HT1080 (cell line): Measurements from ENCODE around the gene KDM4B. TPM values are rescaled to one million over a fixed set of nuclear protein-coding genes. Genes with fewer than 3 reads are reported as not detected.
"Not testable (repeated sequence)": the region's sequence is repeated elsewhere in the genome, so short reads cannot be mapped to it uniquely, and the experiment has no call there.

Source experiments
- DNase-seq: peaks from one replicate; pipeline ENCODE4 v3.0.0-alpha.2; 2015; ENCODE audit warnings: low read depth
- small RNA-seq: library from RNA; depleted of rRNA; stranded (forward); fragments of <200 nt; gene quantifications from one replicate; pipeline ENCODE3, GENCODE V24; 2014
- total RNA-seq: library from RNA; depleted of rRNA; stranded (reverse); fragments of >200 nt; shearing (Covaris generic); gene quantifications from 2 replicates; pipeline ENCODE4 v1.2.3, GENCODE V29; 2014; rRNA removed

KDM4B gene
- total RNA-seq, 1 experiment from 2014 or later: 3.1 TPM

GRCh38 chr19:5193192-5193591, 224.3 kb downstream of the KDM4B start:
- DNase-seq: no peak

GRCh38 chr19:5194641-5195040, 225.7 kb downstream of the KDM4B start:
- DNase-seq: no peak

- not testable (repeated sequence) for DNase-seq
Observed at GRCh38 chr19:5195587-5195986, 226.7 kb downstream of the KDM4B start.

GRCh38 chr19:5196832-5197231, 227.9 kb downstream of the KDM4B start:
- no peak for DNase-seq

GRCh38 chr19:5200844-5201243, 231.9 kb downstream of the KDM4B start:
- no peak for DNase-seq

GRCh38 chr19:5202553-5202952, 233.6 kb downstream of the KDM4B start:
- no peak for DNase-seq

Small RNA genes lying within 50 kb of the gene (small RNA-seq; reads per million reads assigned to genes)
- not detected for gene MIR4747

Other genes with a start within 250 kb of the KDM4B start
- 36.1 and 53.1 TPM in 2 replicates for gene DPP9, start 245.3 kb upstream of the KDM4B start, total RNA-seq
- 9.8 and 13.0 TPM in 2 replicates for gene FEM1A, start 177.4 kb upstream of the KDM4B start, total RNA-seq
- 1.5 and 2.8 TPM in 2 replicates for gene TICAM1, start 137.4 kb upstream of the KDM4B start, total RNA-seq
- 65.7 and 75.6 TPM in 2 replicates for gene PLIN3, start 101.4 kb upstream of the KDM4B start, total RNA-seq
- gene ARRDC5, start 66.2 kb upstream of the KDM4B start, total RNA-seq: not detected in 2 replicates
- gene UHRF1, start 59.6 kb upstream of the KDM4B start, total RNA-seq: 30.1 and 40.7 TPM in 2 replicates